Suprapubic skin (tissue), 4 donors: Measurements from ENCODE around the gene VAMP2. TPM values are rescaled to one million over a fixed set of nuclear protein-coding genes. Genes with fewer than 3 reads are reported as not detected.

Experiments used
- DNase-seq, 2 donors: peaks; one replicate each; pipeline ENCODE4 v3.0.0-alpha.2; 2019; ENCODE audit warnings: low spot score in 2 of 2
- H3K27ac ChIP-seq: fragments of 200-600 bp; sonication (generic); one replicate; pipeline ENCODE4 v1.5.1; 2019
- H3K27me3 ChIP-seq: fragments of 200-600 bp; sonication (generic); one replicate; pipeline ENCODE4 v1.5.1; 2019
- H3K36me3 ChIP-seq: fragments of 200-600 bp; sonication (generic); one replicate; pipeline ENCODE4 v1.5.1; 2019
- H3K4me1 ChIP-seq: fragments of 200-600 bp; sonication (generic); one replicate; pipeline ENCODE4 v1.5.1; 2019
- H3K4me3 ChIP-seq: fragments of 200-600 bp; sonication (generic); one replicate; pipeline ENCODE4 v1.5.1; 2019; ENCODE audit warnings: mild to moderate bottlenecking
- H3K9me3 ChIP-seq: fragments of 200-600 bp; sonication (generic); one replicate; pipeline ENCODE4 v1.5.1; 2019
- CTCF ChIP-seq, 2 donors: fragments of 200-600 bp in 1 of 2; fragments of 450-650 bp in 1 of 2; sonication (generic) in 1 of 2; IDR thresholded peaks; one replicate each; pipeline ENCODE4 v1.5.1; 2016 to 2019; ENCODE audit warnings: antibody characterized with exemption in 2 of 2, mild to moderate bottlenecking in 1 of 2, moderate library complexity in 1 of 2
- EP300 ChIP-seq: sonication (generic); formaldehyde crosslinking; IDR thresholded peaks from one replicate; pipeline ENCODE4 v1.6.1; 2017; ENCODE audit warnings: antibody characterized with exemption
- POLR2A ChIP-seq, 2 donors: fragments of 450-650 bp; IDR thresholded peaks; one replicate each; pipeline ENCODE4 v1.6.1; 2017; ENCODE audit warnings: antibody characterized with exemption in 2 of 2, mild to moderate bottlenecking in 2 of 2, moderate library complexity in 2 of 2
- POLR2AphosphoS5 ChIP-seq, 3 donors: sonication (generic); formaldehyde crosslinking; IDR thresholded peaks; one replicate each; pipeline ENCODE4 v1.6.1; 2017; ENCODE audit warnings: antibody characterized with exemption in 3 of 3
- WGBS: methylation state at CpG from one replicate; pipeline ENCODE4 v1.1.5; 2018; 5-methylcytosine and 5-hydroxymethylcytosine counted together
- total RNA-seq, 4 donors: library from RNA; depleted of rRNA; stranded (reverse); fragments of >200 nt; gene quantifications; one replicate each; pipeline ENCODE4 v1.1.0, GENCODE V29; 2016

VAMP2 gene
- total RNA-seq, 4 donors from 2014 or later: 41.2 to 64.3 (median 52.8) TPM

GRCh38 chr17:8153957-8154607, 8.7 kb downstream of the VAMP2 start:
- DNase-seq: peak; percentile 100

GRCh38 chr17:8153525-8153956, 9.2 kb downstream of the VAMP2 start:
- Histone ChIP-seq H3K4me1 (peaks cover 62% of the 10 kb centered on the region), H3K4me3 (peak overlapping the region; percentile 98), H3K9me3 (no peaks in the 10 kb centered on the region), H3K27me3 (no peaks in the 10 kb centered on the region), H3K36me3 (peaks cover 30% of the 10 kb centered on the region), H3K27ac (peak overlapping the region; percentile 100)
- 12% methylated on average over 13 of the region's 13 CpGs for WGBS
- TF ChIP-seq POLR2AphosphoS5 (IDR thresholded peaks at IDR 0.05) (peak; percentile 4 to 97 (median 39)), POLR2A (IDR thresholded peaks at IDR 0.05) (peak in 1 of 2 donors; percentile 67), EP300 (no peak), CTCF (IDR thresholded peaks at IDR 0.05) (no peak)
- DNase-seq: peak in 1 of 2 donors; percentile 94

More at GRCh38 chr17:8153957-8154607, 8.7 kb downstream of the VAMP2 start:
- Histone ChIP-seq H3K36me3 (peaks cover 25% of the 10 kb centered on the region), H3K4me1 (peaks cover 63% of the 10 kb centered on the region), H3K27me3 (no peaks in the 10 kb centered on the region), H3K4me3 (peak overlapping the region; percentile 98), H3K27ac (peak overlapping the region; percentile 100), H3K9me3 (no peaks in the 10 kb centered on the region)
- TF ChIP-seq POLR2AphosphoS5 (IDR thresholded peaks at IDR 0.05) (peak; percentile 99 to 100 (median 100)), EP300 (peak; percentile 99), CTCF (IDR thresholded peaks at IDR 0.05) (no peak), POLR2A (IDR thresholded peaks at IDR 0.05) (peak; percentile 74 to 92)
- WGBS: 3% methylated on average over 22 of the region's 22 CpGs

GRCh38 chr17:8153031-8153451, 9.7 kb downstream of the VAMP2 start:
- Histone ChIP-seq H3K36me3 (peaks cover 35% of the 10 kb centered on the region), H3K4me3 (peak overlapping the region; percentile 98), H3K4me1 (peaks cover 63% of the 10 kb centered on the region), H3K27ac (peak overlapping the region; percentile 100), H3K9me3 (no peaks in the 10 kb centered on the region), H3K27me3 (no peaks in the 10 kb centered on the region)
- 63% methylated on average over 7 of the region's 7 CpGs for WGBS
- no peak for TF ChIP-seq CTCF (IDR thresholded peaks at IDR 0.05)
- TF ChIP-seq POLR2A (IDR thresholded peaks at IDR 0.05): no peak
- TF ChIP-seq POLR2AphosphoS5 (IDR thresholded peaks at IDR 0.05): no peak
- TF ChIP-seq EP300: no peak
- DNase-seq: no peak

GRCh38 chr17:8152112-8152775, 10.5 kb downstream of the VAMP2 start, which contains the start of gene PER1:
Gene PER1, minus strand, starts transcription at chr17:8152404. Its CDS starts 1,698 bp downstream, at chr17:8150706.
- Histone ChIP-seq H3K36me3 (peaks cover 43% of the 10 kb centered on the region), H3K27me3 (no peaks in the 10 kb centered on the region), H3K4me1 (peaks cover 61% of the 10 kb centered on the region), H3K9me3 (no peaks in the 10 kb centered on the region), H3K27ac (peak within 1 kb of the TSS; percentile 100), H3K4me3 (peak within 1 kb of the TSS; percentile 98)
- WGBS: 12% methylated on average over 8 of the region's 42 CpGs
- peak; percentile 98 to 99 for DNase-seq
- peak; percentile 63 for TF ChIP-seq EP300
- no peak for TF ChIP-seq CTCF (IDR thresholded peaks at IDR 0.05)
- peak; percentile 97 to 99 (median 99) for TF ChIP-seq POLR2AphosphoS5 (IDR thresholded peaks at IDR 0.05)
- TF ChIP-seq POLR2A (IDR thresholded peaks at IDR 0.05): peak; percentile 86 to 96

GRCh38 chr17:8151641-8152111, 11.1 kb downstream of the VAMP2 start:
- DNase-seq: peak; percentile 96 to 97

More at GRCh38 chr17:8151641-8152111, 11.1 kb downstream of the VAMP2 start:
- 4% methylated on average over 21 of the region's 22 CpGs for WGBS
- Histone ChIP-seq H3K27me3 (no peaks in the 10 kb centered on the region), H3K27ac (peak overlapping the region; percentile 100), H3K4me1 (peaks cover 59% of the 10 kb centered on the region), H3K9me3 (no peaks in the 10 kb centered on the region), H3K4me3 (peak overlapping the region; percentile 98), H3K36me3 (peaks cover 49% of the 10 kb centered on the region)
- TF ChIP-seq POLR2AphosphoS5 (IDR thresholded peaks at IDR 0.05) (peak in 2 of 3 donors; percentile 57 to 97), EP300 (peak; percentile 98), POLR2A (IDR thresholded peaks at IDR 0.05) (peak in 1 of 2 donors; percentile 36), CTCF (IDR thresholded peaks at IDR 0.05) (no peak)
